ENCODE measurements around the gene PAQR5. TPM values are rescaled to one million over a fixed set of nuclear protein-coding genes. Genes with fewer than 3 reads are reported as not detected.
"Not testable (repeated sequence)": the region's sequence is repeated elsewhere in the genome, so short reads cannot be mapped to it uniquely, and the experiment has no call there.

Gene PAQR5
- total RNA-seq, 1 donor from 2014 or later = not detected

DNA sequence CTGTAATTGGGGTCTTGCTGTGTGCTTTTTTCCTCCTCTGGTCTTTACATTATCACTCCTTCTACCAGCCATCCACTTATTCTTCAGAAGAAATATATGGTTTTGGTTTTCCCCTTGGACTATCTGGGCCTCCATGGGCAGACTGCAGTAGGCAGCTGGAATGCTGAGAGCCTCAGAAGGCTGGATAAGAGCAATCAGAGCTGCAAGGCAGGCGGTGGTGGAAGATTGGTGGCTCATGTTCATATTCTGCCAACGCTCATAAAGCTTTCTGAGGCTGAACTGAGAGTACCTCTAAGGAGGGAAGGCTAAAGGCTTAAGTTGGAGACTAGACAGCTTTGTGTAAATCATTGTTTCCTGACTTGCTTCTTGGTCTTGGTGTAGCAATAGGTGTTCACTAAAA, 148.2 kb downstream of the PAQR5 start:
- ATAC-seq (ENCODE audit: low read depth) (no peak), DNase-seq (no peak)
- H3K36me3 Mint-ChIP-seq (ENCODE audit: low read depth) = no peaks in the 10 kb centered on the region
- H3K4me1 Mint-ChIP-seq = peaks cover 21% of the 10 kb centered on the region
- intact Hi-C loops (cut with micrococcal nuclease) = no loop called here
- ChIA-PET POLR2A (interaction anchor here (1.7 kb wide), 1 partner anchor 9 kb away, joined by 6 read pairs; no protein-coding TSS in a partner anchor), CTCF (no interaction called here)
- H3K27ac Mint-ChIP-seq = no peak overlapping the region
- TF ChIP-seq, protein P1, sequence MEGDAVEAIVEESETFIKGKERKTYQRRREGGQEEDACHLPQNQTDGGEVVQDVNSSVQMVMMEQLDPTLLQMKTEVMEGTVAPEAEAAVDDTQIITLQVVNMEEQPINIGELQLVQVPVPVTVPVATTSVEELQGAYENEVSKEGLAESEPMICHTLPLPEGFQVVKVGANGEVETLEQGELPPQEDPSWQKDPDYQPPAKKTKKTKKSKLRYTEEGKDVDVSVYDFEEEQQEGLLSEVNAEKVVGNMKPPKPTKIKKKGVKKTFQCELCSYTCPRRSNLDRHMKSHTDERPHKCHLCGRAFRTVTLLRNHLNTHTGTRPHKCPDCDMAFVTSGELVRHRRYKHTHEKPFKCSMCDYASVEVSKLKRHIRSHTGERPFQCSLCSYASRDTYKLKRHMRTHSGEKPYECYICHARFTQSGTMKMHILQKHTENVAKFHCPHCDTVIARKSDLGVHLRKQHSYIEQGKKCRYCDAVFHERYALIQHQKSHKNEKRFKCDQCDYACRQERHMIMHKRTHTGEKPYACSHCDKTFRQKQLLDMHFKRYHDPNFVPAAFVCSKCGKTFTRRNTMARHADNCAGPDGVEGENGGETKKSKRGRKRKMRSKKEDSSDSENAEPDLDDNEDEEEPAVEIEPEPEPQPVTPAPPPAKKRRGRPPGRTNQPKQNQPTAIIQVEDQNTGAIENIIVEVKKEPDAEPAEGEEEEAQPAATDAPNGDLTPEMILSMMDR (IDR thresholded peaks at IDR 0.05) = no peak
- H3K9me3 Mint-ChIP-seq = no peaks in the 10 kb centered on the region
- H3K27me3 Mint-ChIP-seq = no peaks in the 10 kb centered on the region
- H3K4me3 Mint-ChIP-seq = no peak overlapping the region

GRCh38 chr15:69450221-69450620, 151.5 kb downstream of the PAQR5 start:
- H3K4me1 Mint-ChIP-seq = peaks cover 31% of the 10 kb centered on the region
- ATAC-seq (ENCODE audit: low read depth); H3K4me3 Mint-ChIP-seq; CTCF ChIA-PET; DNase-seq; H3K27me3 Mint-ChIP-seq; H3K27ac Mint-ChIP-seq; H3K9me3 Mint-ChIP-seq: not testable (repeated sequence)
- POLR2A ChIA-PET = interaction anchor here (5.0 kb wide), 1 partner anchor 13 kb away, joined by 156 read pairs; no protein-coding TSS in a partner anchor
- intact Hi-C loops (cut with micrococcal nuclease) = loop anchor here (5.0 to 10.0 kb wide), 2 partner anchors 625 to 1312 kb away; partner anchors contain the start of genes ANP32A and UACA
- H3K36me3 Mint-ChIP-seq (ENCODE audit: low read depth) = peaks cover 27% of the 10 kb centered on the region

GRCh38 chr15:69450968-69451695, 152.4 kb downstream of the PAQR5 start:
- POLR2A ChIA-PET = interaction anchor here (0.7 to 6.1 kb wide), 9 partner anchors 8 to 1053 kb away, joined by 3 to 156 read pairs (median 14); partner anchors contain the start of genes GLCE, KIF23 and TLE3

GRCh38 chr15:69451951-69452691, 153.4 kb downstream of the PAQR5 start:
- peak overlapping the region; percentile 98 for H3K4me3 Mint-ChIP-seq
- peak overlapping the region; percentile 99 for H3K27ac Mint-ChIP-seq
- TF ChIP-seq, protein P1 (IDR thresholded peaks at IDR 0.05) = no peak
- CTCF ChIA-PET = interaction anchor here (1.4 kb wide), 1 partner anchor 11 kb away, joined by 12 read pairs; no protein-coding TSS in a partner anchor
- H3K27me3 Mint-ChIP-seq = no peaks in the 10 kb centered on the region
- H3K36me3 Mint-ChIP-seq (ENCODE audit: low read depth) = peaks cover 46% of the 10 kb centered on the region
- DNase-seq (no peak), ATAC-seq (ENCODE audit: low read depth) (peak; percentile 38)
- intact Hi-C loops (cut with micrococcal nuclease) = loop anchor here (1.0 to 10.0 kb wide), 6 partner anchors 9 to 1310 kb away; partner anchors contain the start of genes ANP32A, KIF23 and UACA
- H3K4me1 Mint-ChIP-seq = peaks cover 41% of the 10 kb centered on the region
- no peaks in the 10 kb centered on the region for H3K9me3 Mint-ChIP-seq
- POLR2A ChIA-PET = interaction anchor here (0.6 to 6.1 kb wide), 20 partner anchors 9 to 1398 kb away, joined by 3 to 156 read pairs (median 5); partner anchors contain the start of genes ANP32A, GLCE, KIF23 and PIAS1

More at GRCh38 chr15:69450968-69451695, 152.4 kb downstream of the PAQR5 start:
- ATAC-seq (ENCODE audit: low read depth) (no peak), DNase-seq (no peak)
- H3K27me3 Mint-ChIP-seq = no peaks in the 10 kb centered on the region
- TF ChIP-seq, protein P1 (IDR thresholded peaks at IDR 0.05) = no peak
- H3K27ac Mint-ChIP-seq = peak overlapping the region; percentile 99
- intact Hi-C loops (cut with micrococcal nuclease) = loop anchor here (5.0 to 10.0 kb wide), 2 partner anchors 626 to 1311 kb away; partner anchors contain the start of genes ANP32A and UACA
- no peaks in the 10 kb centered on the region for H3K9me3 Mint-ChIP-seq
- no peak overlapping the region for H3K4me3 Mint-ChIP-seq
- H3K4me1 Mint-ChIP-seq = peaks cover 38% of the 10 kb centered on the region
- CTCF ChIA-PET = interaction anchor here (1.4 kb wide), 1 partner anchor 12 kb away, joined by 12 read pairs; no protein-coding TSS in a partner anchor
- H3K36me3 Mint-ChIP-seq (ENCODE audit: low read depth) = peaks cover 36% of the 10 kb centered on the region

Measured in activated B cell treated with CpG ODN at 0.5 μM for 24 hours (primary cell).